Stimulated activated CD4-positive, alpha-beta T cell treated with anti-CD3 and anti-CD28 coated beads, Interleukin-1b, Interleukin-23, amount 100 ng/mL, for 4 hours (primary cell): ENCODE results near the gene FCGR2B.
"Not testable (repeated sequence)": the region's sequence is repeated elsewhere in the genome, so short reads cannot be mapped to it uniquely, and the experiment has no call there.

Experiments used
- DNase-seq, 2 donors: peaks; one replicate each; pipeline ENCODE4 v3.0.0-alpha.2; 2020; ENCODE audit warnings: low read depth in 2 of 2

Gene FCGR2B

DNA sequence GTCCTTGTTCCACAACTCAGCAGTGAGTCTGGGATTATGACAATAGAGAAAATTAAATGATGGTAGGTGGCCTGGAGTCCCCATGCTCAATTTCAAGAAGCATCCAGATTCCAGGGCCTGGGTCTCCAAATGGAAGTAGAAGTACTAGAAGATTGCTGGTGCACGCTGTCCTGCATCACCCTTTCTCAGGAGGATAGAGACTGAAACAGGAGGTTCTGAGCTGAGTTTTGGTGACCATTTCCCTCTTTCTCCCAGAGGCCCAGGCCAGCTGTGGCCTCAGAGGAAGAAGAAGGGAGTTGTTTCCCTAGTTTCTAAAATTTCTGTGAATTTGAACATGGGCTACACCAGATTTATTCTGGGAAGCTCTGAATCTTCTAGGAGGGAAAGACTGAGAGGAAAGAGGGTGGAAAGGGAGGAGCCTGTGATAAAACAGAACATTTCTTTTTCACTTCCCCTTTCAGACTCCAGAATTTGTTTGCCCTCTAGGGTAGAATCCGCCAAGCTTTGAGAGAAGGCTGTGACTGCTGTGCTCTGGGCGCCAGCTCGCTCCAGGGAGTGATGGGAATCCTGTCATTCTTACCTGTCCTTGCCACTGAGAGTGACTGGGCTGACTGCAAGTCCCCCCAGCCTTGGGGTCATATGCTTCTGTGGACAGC is at the start of gene FCGR2B:
TSS of gene FCGR2B (plus strand) at position 460 of the 656 bp plus-strand sequence. CDS start at position 559, 99 bp downstream.
- not testable (repeated sequence) for DNase-seq

DNA sequence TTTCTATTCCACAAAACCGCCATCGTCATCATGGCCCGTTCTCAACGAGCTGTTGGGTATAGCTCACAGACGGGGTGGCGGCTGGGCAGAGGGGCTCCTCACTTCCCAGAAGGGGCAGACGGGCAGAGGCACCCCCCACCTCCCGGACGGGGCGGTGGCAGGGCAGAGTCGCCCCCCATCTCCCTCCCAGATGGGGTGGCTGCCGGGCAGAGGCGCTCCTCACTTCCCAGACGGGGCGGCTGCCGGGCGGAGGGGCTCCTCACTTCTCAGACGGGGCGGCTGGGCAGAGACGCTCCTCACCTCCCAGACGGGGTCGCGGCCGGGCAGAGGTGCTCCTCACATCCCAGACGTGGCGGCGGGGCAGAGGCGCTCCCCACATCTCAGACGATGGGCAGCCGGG is 46.5 kb upstream of the FCGR2B start:
- not testable (repeated sequence) for DNase-seq

DNA sequence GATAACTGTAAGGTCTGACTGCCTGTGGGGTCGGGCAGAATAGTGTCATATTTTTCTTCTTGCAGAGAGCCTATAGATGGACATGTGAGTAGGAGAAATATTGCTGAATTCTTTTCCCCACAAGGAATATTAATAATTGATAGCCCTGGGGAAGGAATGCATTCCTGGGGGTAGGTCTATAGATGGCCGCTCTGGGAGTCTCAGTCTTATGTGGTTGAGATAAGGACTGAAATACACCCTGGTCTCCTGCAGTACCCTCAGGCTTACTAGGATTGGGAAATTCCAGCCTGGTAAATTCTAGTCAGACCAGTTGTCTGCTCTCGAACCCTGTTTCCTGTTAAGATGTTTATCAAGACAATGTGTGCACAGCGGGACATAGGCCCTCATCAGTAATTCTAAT is 44.4 kb upstream of the FCGR2B start:
- not testable (repeated sequence) for DNase-seq

DNA sequence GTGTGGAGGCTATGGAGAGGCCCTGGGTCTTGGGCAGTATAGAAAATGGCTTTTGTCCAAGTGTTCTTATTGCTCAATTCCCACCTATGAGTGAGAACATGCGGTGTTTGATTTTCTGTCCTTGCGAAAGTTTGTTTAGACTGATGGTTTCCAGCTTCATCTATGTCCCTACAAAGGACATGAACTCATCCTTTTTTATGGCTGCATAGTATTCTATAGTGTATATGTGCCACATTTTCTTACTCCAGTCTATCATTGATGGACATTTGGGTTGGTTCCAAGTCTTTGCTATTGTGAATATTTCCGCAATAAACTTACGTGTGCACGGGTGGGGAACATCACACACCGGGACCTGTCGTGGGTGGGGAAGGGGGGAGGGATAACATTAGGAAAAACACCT is 42.5 kb upstream of the FCGR2B start:
- DNase-seq = not testable (repeated sequence)

DNA sequence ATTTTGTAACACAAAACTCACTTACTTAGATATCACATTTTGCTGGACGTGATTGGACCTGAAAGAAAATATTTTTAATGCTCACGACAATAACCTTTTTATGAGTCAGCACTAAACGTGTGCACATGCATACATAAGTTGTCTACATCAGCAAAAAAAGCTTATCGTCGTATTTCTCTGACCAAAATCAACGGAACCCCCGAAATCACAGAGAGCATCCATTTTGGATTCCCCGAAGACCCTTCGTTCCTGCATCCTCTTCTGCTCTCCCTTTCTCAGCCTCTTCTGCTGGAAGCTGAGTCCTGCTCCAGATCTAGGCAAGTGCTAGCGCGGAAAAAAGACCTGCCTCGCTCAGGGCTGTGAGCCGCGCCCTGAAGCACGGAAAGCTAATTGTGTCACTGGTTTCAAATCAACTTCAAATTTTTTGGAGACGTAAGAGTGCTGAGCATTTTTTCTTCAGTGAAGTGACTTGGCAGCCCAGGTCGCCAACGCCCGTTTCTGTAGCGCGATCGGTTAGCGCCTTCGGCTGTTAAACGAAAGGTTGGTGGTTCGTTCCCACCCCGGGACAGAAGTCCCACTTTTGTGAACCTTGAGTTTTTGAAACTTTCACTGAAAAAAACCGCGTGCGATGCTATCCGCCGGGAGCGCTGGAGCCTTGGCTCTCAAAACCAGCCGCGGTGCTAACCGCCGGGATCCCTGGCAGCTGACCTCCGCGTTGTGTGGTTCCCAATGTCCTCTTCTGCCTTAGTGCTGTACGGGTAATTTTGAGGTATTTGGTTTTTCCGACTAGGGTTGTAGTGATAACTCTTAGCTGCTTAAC is 41.6 kb upstream of the FCGR2B start:
- peak; percentile 75 to 81 for DNase-seq

DNA sequence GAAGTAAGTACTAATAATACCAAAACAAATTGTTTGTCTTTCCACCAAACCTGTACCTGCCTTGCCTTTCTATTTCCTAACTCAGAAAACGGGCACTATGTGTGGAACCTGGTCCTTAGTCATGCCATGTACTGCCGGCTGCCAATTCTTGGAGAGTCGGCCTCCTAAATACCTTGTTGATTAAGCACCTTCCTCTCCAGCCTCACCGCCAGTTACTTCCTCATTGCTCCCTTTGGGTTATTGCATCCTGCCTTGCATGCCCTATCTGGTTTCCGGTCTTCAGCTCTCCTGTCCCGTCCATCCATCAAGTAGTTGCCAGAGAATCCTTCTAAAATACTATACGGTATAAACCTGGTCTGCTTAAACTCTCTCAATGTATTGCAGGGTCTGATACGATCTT is 40.9 kb upstream of the FCGR2B start:
- not testable (repeated sequence) for DNase-seq

DNA sequence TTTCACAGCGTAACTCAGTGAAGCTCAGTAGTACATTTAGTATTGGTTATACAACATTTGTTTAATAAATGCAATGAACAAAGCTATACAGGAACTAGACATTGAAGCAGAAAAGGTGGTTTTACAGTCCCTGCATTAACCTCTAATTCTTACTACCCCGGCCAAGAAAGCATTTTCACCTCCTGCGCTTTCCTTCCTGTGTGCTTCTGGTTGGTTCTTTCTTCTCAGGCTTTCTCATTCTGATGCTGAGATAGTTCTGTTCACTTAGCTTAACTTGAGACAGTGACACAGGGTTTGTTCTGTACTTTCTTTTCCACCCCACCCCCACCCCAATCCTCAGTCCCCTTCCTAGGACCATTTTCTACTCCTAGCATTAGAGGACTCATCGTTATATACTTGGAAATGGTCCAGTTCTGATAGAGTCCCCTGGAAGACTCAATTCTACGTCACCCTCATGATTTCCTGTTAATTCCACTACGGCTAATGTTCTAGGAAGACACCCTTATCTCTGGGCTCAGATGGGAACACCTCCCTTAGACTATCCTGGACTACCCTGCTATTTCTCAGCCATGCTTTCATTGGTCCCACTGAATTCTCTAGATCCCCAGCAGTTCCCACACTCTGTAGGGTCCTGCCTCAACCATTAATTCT is 39.4 kb upstream of the FCGR2B start:
- DNase-seq = not testable (repeated sequence)

DNA sequence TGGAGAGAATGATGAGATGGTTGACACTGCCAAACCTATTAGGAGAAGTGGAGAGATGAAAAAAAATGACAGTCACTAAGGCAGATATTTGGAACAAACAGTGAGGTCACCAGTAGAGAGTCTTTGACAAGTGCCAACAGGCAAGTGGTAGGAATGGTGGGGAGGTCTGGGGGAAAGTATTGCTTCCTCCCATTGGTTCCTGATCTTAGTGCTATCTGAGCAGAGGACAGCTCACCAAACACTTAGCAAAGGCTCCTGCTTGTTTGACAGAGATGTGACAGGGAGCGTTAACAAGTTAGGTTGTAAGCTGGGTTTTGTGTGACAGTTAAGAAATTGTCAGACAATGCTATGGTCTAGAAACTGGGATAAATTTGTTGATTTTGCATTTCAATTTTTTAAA is 38.3 kb upstream of the FCGR2B start:
- DNase-seq = not testable (repeated sequence)

DNA sequence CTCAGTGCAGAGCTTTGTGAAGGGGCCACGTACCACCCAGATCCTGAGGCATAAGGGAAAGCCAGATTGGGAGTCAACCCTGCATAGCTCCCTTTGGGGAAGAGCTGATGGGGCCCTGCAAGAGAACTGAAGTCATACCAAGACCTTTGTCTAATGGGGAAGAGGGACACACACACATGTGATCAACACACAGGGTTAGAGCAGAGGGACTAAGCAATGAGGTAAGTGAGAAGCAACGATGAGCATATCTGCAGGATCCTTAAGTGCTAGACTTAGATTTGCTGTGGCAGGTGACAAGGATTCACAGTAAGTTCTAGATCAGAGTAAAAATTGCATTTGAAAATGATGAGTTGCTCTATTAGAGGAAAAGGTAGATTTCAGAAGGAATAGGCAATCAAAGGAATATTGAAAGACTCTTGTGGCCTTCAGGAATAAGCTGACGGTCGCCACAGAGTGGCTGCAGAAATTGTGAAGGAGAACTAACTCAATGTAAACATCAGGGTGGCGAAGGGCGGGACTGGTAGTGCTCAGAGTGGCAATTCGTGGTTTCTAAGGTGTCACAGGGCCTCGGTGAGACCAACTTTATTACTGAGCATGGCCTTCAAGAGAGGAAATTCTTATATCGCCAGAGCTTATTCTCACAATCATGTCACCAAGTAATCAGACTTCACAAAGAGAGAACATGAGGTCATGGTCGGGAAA is 36.3 kb upstream of the FCGR2B start:
- DNase-seq = not testable (repeated sequence)

DNA sequence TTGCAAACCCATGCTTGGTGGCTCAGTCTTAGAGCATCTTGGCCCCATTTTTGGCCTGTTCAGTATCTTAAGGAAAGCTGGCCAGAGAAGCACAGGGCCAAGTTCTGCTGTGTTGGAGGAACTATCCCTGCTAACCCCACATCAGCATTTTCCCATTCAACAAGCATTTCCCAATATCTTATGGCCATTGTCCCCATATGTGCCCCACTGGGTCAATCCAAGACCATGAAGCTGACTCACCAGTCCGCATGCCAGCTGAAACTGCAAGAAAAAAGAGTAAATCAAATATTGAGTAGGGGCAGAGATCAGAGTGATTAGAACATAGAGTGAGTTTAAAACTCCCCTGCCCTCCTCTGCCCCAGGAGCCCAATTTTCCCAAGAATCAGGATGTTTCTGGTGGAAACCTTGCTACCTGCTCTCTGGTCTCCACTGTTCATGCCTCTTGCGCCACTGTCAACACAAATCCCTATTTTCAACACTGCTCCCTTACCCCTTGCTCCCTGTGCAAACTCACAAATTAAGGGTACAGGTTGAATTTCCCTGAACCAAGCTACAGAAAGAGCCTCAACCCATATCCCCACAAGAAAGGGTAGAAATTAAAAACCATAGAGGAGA is 32.7 kb upstream of the FCGR2B start:
- DNase-seq = not testable (repeated sequence)

DNA sequence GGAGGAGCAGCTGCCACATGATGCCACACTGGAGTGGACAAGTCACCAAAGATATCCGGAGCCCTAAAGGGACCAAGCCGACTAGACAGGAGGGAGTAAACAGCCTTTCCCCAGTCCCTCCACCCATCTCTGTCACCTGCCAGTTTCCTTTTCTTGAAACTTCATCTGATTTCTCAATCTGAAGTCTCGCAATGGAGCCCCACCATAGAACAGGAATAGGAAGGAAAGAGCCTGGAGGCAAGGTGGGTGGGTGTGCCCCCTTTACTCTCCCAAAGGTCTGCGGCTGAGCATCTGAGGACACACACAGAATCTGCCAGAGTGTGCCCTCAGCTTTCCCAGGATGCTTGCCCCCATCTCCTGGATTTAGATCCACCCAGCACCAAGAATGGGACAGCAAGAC is 31.9 kb upstream of the FCGR2B start, which contains the start of gene FCGR3B:
TSS of gene FCGR3B (minus strand) at position 101 of the 400 bp plus-strand sequence. CDS start at position 19, 82 bp downstream.
- no peak for DNase-seq

DNA sequence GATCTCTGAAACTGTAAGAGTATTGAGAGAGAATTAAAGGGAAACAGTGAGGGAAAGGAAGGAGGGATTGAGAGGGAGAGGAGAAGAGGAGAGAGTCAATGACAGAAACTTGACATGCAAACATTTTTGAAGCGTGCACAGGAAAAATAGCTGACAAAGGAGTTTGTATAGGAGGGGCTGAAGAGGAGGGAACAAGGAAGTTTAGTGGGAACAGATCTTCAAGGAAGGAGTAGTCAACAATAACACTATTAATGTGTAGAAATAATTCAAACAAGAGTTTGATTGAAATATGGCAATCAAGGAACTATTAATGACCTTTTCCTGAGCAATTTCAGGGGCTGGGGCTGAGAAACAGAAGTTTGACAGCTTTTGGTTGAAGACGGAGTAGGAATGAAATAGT is 27.9 kb upstream of the FCGR2B start:
- DNase-seq = not testable (repeated sequence)

DNA sequence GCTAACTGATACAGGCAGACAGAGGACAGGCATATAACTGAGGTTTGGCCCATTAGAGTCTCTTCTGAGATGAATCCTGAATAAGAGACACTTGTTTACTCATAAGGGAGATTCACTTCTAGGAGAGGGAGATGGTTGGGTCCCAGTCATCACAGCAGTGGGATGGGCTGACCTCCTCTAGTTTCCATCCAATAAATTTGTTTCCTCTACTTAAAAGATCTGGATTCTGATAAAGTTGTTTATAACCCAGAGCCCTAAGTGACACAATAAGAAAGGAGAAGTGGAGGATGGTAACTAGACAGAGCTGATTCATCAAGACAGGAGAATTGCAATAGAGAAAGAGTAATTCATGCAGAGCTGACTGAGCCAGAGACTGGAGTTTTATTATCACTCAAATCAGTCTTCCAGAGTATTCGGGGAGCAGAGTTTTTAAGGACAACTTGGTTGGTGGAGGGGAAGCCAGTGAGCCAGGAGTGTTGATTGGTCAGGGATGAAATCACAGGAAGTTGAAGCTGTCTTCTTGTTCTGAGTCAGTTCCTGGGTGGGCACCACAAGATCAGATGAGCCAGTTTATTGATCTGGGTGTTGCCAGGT is 26.7 kb upstream of the FCGR2B start:
- not testable (repeated sequence) for DNase-seq

DNA sequence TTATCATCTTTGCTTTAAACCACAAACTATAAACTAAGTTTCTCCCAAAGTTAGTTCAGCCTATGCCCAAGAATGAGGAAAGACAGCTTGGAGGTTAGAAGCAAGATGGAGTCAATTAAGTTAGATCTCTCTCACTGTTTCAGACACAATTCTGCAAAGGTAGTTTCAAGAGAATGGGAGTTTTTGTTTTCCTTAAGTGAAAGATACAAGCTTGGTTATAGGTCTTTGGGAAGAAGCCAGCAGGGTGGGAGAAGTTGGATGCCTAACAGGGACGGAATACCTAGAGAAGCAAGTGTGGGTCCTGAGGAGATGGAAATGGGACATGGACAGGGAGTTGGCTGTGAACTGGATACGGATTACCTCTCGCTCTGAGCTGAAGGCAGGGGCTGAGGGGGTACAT is 26.0 kb upstream of the FCGR2B start:
- DNase-seq = not testable (repeated sequence)

DNA sequence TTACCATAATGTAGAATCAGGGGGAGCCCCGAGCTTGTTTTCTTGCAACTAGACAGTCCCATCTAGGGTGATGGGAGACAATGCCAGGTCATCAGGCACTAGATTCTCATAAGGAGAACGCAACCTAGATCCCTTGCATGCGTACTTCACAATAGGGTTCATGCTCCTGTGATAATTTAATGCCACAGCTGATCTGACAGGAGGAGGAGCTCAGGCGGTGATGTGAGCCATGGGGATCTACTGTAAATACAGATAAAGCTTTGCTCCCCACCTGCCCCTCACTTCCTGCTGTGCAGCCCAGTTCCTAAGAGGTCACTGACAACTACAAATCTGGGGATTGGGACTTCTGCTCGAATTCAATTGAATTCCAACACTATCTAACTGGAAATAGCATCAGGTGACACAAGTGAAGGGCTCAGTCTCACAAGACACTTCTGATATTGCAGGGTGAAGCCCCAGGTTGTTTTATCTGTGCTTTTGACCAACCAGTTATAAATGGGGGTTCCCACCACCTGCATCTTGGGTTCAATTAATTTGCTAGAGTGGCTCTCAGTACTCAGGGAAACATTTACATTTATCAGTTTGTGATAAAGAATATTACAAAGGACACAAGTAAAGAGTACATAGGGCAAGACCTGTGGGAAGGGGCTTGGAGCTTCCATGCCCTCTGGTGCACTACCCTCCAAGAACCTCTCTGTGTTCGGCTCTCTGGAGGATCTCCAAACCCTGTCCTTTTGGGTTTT is 24.5 kb upstream of the FCGR2B start:
- not testable (repeated sequence) for DNase-seq

DNA sequence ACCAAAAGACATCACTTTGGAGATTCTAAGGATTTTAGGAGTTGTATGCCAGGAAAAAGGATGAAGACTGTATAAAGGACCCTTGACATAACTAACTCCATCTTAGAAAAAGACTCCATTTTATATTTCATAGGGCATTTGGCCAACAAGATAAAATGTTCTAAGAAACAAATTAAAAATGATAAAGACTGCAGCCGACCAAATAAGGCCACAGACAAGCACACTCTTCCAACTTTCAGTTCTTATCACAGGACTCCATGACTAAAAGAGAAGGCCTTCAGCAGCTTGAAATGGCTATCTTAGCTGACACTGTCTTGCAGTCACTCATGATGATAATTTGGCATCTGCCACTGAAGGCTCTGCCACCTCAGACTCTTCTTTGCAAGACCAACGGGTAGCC is 23.7 kb upstream of the FCGR2B start:
- not testable (repeated sequence) for DNase-seq

DNA sequence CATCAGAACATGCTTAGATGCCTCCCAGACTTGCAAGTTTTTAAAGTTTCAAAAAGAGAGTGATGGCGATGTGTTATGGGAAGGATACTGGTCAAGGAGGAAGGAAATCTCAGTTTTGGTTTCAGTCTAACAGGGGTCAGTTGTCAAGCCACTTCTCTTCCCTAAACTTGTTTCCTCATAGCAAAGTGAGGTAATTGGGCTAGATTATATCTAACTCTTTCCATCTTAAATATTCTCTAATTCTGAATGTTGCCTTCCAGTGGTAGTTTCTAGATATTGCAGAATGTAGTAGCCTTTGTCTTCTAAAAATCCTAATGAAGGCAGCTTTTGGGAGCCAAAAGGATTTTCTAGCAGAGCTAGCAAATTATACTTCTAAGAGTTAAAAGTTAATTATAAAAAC is 20.2 kb upstream of the FCGR2B start:
- not testable (repeated sequence) for DNase-seq

DNA sequence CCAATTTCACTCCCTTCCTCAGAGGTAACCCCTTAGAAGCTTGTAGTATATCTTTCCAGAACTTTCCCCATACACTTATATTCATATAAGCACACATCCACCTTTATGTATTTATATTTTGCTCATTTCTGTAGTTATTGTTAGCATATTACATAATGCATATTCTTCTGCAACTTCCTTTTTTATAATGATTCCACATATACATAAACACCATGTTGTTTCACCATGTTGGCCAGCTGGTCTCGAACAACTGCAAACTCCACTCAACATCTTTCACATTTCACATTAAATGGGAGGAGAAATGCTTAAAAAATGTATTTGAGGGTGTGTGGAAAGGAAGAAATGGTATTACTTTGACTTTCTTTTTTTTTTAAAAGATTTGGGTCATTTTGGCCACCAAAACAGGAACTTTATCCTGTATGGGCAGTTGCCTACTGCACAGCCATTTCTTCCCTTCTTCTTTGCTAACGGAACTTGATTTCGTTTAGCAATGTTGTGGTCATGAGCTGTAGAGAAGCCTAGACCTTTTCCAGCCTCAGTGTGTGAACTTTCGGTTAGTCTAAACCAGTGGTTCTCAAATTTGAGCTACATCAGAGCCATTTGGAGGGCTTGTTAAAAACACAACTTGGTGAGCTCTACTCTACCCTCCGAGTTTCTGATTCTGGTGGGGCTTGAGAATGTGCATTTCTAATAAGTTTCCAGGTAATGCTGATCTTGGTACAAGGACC is 19.3 kb upstream of the FCGR2B start:
- DNase-seq = not testable (repeated sequence)

DNA sequence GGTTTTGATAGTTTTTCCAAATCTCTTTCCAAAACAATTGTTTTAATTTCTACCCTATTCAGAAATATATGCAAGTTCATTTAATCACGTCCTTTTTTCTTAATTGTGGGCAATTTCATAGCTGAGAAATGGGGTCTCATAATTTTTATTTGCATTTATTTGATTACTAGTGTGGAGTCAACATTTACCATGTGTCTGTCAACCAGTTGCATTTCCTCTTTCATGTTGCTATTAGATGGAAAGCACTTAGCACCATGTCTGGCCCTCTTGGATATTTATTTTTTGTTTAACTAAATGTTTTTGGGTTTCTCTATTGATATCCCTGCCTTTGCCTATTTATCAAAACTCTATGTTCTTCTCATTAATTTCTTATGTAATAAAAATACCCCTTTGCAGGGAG is 18.1 kb upstream of the FCGR2B start:
- DNase-seq = not testable (repeated sequence)
